NT2/D1 (cell line): ENCODE measurements around the gene ARSJ.

Experiments used
- SUZ12 ChIP-seq: IDR thresholded peaks from 2 replicates; pipeline ENCODE4 v1.6.1; 2011; ENCODE audit not compliant: insufficient read length, insufficient read depth; ENCODE audit errors: extremely low read depth
- YY1 ChIP-seq: IDR thresholded peaks from 2 replicates; pipeline ENCODE4 v1.6.1; 2011; ENCODE audit not compliant: insufficient read length, insufficient read depth
- ZNF274 ChIP-seq: IDR thresholded peaks from 2 replicates; pipeline ENCODE4 v1.6.1; 2011; ENCODE audit warnings: mild to moderate bottlenecking, low read depth, low read length

GRCh38 chr4:113943863-113944262 lies 35.6 kb downstream of the ARSJ start:
- TF ChIP-seq YY1 (no peak), SUZ12 (no peak), ZNF274 (no peak)
